Right atrium auricular region (tissue), 2 donors: ENCODE results near the gene SYNPO2. TPM values are rescaled to one million over a fixed set of nuclear protein-coding genes. Genes with fewer than 3 reads are reported as not detected.

ENCODE experiments used
- DNase-seq: peaks from one replicate; pipeline ENCODE4 v3.0.0-alpha.2; 2019; ENCODE audit warnings: low spot score
- H3K27ac ChIP-seq, 2 donors: fragments of 200-600 bp; sonication (generic); 1 replicate in 1 of 2; 2 replicates in 1 of 2; pipeline ENCODE4 v1.5.1; 2016 to 2019
- H3K27me3 ChIP-seq, 2 donors: fragments of 200-600 bp; sonication (generic); one replicate each; pipeline versions ENCODE4 v1.5.1 to v1.6.0; 2017 to 2019
- H3K36me3 ChIP-seq: fragments of 200-600 bp; sonication (generic); one replicate; pipeline ENCODE4 v1.5.1; 2016
- H3K4me1 ChIP-seq, 2 donors: fragments of 200-600 bp; sonication (generic); one replicate each; pipeline versions ENCODE4 v1.5.1 to v1.6.0; 2017 to 2019
- H3K4me3 ChIP-seq, 2 donors: fragments of 200-600 bp; sonication (generic); 1 replicate in 1 of 2; 2 replicates in 1 of 2; pipeline ENCODE4 v1.5.1; 2017 to 2019; ENCODE audit warnings: mild to moderate bottlenecking in 1 of 2, moderate library complexity in 1 of 2
- H3K9me3 ChIP-seq, 2 donors: fragments of 200-600 bp; sonication (generic); one replicate each; pipeline ENCODE4 v1.5.1; 2019
- total RNA-seq, 2 donors: library from RNA; depleted of rRNA; stranded (reverse); fragments of >200 nt; gene quantifications; one replicate each; pipeline ENCODE4 v1.1.0, GENCODE V29; 2016
- TF ChIP-seq, protein P1 (sequence below), 2 donors: fragments of 200-600 bp; sonication (generic); IDR thresholded peaks; one replicate each; pipeline ENCODE4 v1.5.1; 2019; ENCODE audit warnings: antibody characterized with exemption in 2 of 2

The SYNPO2 gene
- total RNA-seq, 2 donors from 2014 or later: 85.3 to 152 TPM

DNA sequence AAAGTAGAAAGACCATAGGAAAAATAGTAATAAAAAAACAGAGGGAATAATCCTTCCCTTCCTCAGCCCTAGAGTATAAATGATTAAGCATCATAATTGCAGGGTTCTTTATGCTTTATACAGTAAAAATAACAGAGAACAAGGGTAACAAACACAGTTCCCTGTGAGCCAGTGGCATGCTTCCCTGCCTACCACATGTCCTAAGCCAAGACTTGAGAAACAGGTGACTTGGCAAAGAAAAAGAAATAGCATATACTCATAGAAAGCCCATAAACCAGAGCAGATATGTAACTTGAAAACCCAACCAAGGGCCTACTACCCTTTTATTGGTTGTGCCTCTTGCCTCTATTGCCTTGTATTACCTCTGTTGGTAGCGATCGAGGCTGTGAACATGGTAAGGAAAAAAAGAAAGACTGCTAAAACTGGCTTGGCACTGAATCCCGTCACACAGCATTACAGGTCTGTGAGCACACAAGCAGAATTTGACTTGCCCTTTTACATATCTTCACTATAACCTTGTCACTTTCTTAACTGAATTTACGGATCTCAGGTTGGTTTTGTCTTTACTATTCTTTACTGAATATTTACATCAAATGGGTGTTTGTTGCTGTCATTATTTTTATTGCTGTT, 216.1 kb downstream of the SYNPO2 start:
- Histone ChIP-seq H3K36me3 (no peaks in the 10 kb centered on the region), H3K4me3 (no peak overlapping the region), H3K4me1 (peaks cover 0 to 46% of the 10 kb centered on the region in 2 donors), H3K27ac (peak overlapping the region; percentile 19 to 63), H3K9me3 (no peaks in the 10 kb centered on the region), H3K27me3 (no peaks in the 10 kb centered on the region)
- TF ChIP-seq, protein P1, sequence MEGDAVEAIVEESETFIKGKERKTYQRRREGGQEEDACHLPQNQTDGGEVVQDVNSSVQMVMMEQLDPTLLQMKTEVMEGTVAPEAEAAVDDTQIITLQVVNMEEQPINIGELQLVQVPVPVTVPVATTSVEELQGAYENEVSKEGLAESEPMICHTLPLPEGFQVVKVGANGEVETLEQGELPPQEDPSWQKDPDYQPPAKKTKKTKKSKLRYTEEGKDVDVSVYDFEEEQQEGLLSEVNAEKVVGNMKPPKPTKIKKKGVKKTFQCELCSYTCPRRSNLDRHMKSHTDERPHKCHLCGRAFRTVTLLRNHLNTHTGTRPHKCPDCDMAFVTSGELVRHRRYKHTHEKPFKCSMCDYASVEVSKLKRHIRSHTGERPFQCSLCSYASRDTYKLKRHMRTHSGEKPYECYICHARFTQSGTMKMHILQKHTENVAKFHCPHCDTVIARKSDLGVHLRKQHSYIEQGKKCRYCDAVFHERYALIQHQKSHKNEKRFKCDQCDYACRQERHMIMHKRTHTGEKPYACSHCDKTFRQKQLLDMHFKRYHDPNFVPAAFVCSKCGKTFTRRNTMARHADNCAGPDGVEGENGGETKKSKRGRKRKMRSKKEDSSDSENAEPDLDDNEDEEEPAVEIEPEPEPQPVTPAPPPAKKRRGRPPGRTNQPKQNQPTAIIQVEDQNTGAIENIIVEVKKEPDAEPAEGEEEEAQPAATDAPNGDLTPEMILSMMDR (IDR thresholded peaks at IDR 0.05): no peak
- no peak for DNase-seq

DNA sequence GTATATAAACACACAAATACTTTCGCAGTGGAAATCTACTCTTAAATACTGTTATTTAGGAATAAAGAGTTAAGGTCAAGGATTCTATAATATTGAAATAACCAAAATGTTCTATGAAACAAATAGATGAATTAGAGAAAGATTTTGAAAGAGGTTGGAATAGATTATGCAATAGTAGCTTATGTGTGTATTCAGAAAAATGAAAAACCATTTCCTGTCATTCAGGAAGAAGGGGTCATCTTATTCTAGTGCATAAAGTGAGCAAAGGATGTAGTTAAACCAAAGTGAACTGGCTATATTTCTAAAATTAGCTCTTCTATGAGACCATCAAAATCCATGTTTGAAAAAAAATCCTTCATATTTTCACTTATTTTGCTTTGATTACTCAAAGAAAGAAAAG, 217.0 kb downstream of the SYNPO2 start:
- Histone ChIP-seq H3K27me3 (no peaks in the 10 kb centered on the region), H3K36me3 (no peaks in the 10 kb centered on the region), H3K27ac (peak overlapping the region; percentile 50 to 63), H3K9me3 (no peaks in the 10 kb centered on the region), H3K4me1 (peaks cover 0 to 42% of the 10 kb centered on the region in 2 donors), H3K4me3 (no peak overlapping the region)
- no peak for DNase-seq
- TF ChIP-seq, protein P1 (IDR thresholded peaks at IDR 0.05): no peak

DNA sequence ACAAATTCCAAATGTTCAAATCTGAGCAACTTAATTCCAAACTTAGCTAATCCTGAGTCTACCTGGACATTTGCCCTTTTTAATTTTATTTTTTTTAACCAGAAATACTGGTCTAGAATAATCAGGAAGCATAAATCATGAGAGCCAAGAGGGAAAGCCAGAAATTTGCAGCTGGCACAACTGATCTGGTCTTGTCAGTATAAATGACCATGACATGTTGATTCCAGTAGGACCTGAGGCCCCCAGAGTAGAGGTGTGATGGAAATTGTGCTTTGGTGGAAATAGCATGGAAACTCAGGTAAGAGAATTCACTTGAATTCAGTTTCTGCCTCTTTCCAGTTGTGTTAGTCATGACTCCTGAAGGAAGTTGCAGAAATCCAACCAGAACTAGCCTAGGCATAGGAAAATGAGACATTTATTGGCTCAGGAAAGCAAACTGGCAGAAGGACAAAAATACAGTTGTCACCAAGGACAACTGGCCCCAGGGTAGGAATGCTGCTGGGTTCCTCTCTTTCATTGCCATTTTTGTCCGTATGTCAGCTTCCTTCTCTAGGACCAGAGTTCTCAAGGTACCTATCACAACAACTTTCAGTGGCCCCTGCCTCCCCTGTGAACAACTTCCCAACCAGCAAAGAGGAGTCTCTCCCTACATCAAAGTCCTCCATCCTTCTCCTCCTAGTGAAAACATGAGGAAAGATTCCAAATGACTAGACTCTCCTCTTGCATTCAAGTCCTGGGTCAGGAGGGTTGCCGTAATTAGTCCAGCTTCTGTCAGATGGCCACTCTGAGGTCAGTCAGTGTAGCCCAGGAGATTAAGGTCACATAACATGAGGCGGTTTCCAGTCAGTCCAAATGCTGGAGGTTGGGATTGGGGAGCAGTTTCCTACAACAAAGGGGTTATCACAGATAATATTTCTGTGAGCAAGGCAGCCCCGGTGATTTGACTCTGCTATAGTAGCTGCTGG, 217.7 kb downstream of the SYNPO2 start:
- no peak for DNase-seq
- H3K27me3 ChIP-seq: no peaks in the 10 kb centered on the region
- H3K4me1 ChIP-seq: peaks cover 0 to 42% of the 10 kb centered on the region in 2 donors
- TF ChIP-seq, protein P1 (IDR thresholded peaks at IDR 0.05): no peak
- H3K36me3 ChIP-seq: no peaks in the 10 kb centered on the region
- no peaks in the 10 kb centered on the region for H3K9me3 ChIP-seq
- H3K27ac ChIP-seq: peak overlapping the region; percentile 50 to 63
- no peak overlapping the region for H3K4me3 ChIP-seq

DNA sequence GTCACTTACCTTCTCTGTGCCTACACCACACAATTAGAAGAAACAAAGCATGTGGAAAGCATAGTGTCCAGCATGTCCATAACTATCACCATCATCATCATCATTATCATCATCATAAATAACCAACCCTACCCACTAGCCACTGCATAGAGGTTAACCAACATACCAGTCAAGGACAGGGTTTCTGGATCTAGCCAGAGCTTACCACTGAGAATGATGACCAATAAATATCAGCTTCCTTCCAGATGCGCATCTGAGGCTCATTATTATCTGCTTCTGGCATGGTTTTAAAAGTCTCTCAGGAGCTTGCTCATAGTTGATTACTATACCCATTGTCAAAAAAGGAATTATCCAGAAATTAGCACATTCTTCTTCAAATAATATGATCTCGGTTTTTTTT, 221.5 kb downstream of the SYNPO2 start:
- no peak overlapping the region for H3K27ac ChIP-seq
- TF ChIP-seq, protein P1 (IDR thresholded peaks at IDR 0.05): no peak
- H3K4me1 ChIP-seq: peaks cover 0 to 34% of the 10 kb centered on the region in 2 donors
- no peaks in the 10 kb centered on the region for H3K9me3 ChIP-seq
- no peaks in the 10 kb centered on the region for H3K36me3 ChIP-seq
- DNase-seq: no peak
- no peak overlapping the region for H3K4me3 ChIP-seq
- no peaks in the 10 kb centered on the region for H3K27me3 ChIP-seq

Other genes starting within 250 kb of the SYNPO2 start
- 10 to 100 TPM; 20.3 to 21.7 TPM for gene METTL14, start 203.5 kb upstream of the SYNPO2 start, total RNA-seq
- 10 to 100 TPM; 25.8 to 33.4 TPM for gene SEC24D, start 52.7 kb upstream of the SYNPO2 start, total RNA-seq
- gene MYOZ2, start 247.0 kb downstream of the SYNPO2 start, total RNA-seq: 100 to 1,000 TPM; 678 to 770 TPM